ENCODE results near the gene SYT6. TPM values are rescaled to one million over a fixed set of nuclear protein-coding genes. Genes with fewer than 3 reads are reported as not detected.

The SYT6 gene
- total and polyA plus RNA-seq, 2 of the 13 experiments (the other 11 are each of a cell fraction or from before 2014, with no cell fraction given), result not detected

DNA sequence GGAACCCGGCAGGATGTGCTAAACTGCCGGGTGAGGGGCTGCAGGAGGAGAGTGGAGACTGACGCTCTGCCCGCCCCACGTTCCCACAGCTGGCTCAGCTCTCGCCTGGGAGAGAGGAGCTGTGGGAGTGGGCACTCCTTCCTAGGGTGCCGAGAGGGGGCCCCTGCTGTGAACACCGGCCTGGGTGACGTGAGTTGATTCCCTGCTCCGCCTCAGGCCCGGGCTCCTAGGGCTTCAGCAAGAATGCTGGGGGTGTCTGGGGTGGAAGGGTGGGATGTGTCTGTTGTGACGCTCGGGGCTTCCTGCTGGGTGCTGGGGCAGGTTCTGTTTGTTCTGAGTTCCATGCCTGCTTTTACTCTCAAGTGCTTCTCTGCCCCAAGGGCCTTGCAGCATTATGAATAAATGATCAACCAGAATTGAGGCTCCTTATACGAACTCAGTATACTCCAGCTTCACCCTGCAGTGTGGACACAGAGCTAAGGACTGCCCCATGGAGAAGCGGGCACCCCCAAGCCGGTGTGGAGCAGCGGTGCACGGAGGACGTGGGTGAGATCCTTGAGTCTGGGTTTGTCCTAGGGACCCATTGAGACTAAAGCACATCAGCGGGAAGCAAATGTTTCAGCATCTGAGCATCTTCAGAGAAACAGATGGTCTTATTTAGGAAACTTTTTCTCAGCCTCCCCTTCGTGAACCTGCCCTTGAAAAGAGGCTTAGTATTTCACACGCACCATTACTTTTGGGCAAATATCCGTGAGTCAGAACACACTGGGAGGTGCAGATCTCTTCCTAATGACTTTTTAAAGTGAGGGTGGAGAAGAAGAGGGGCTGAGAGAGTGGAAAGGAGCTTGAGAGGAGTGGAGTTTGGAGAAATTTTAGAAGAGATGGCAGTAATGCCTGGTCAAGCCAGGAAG is 41.7 kb downstream of the SYT6 start:
- H3K27me3 ChIP-seq (ENCODE audit: control insufficient read depth in 1 of 2, insufficient read depth in 2 of 2, low read length in 2 of 2), result peaks cover 0 to 22% of the 10 kb centered on the region in 2 experiments; a peak in 2 of 5 replicates
- H3K9me3 ChIP-seq (ENCODE audit: low read length), result no peaks in the 10 kb centered on the region
- intact Hi-C loops (cut with micrococcal nuclease; ENCODE audit: unreplicated experiment), result no loop called here
- no peak overlapping the region for H3K9ac ChIP-seq (ENCODE audit: insufficient read depth, low read depth, low read length)
- no peak overlapping the region for H3K27ac ChIP-seq (ENCODE audit: extremely low read length, insufficient read depth, low read length)
- WGBS (ENCODE audit: low lambda C conversion rate), result 25% methylated on average over 17 of the region's 23 CpGs
- H3K4me2 ChIP-seq (ENCODE audit: low read depth, low read length), result no peak overlapping the region
- ATAC-seq, result no peak
- no peaks in the 10 kb centered on the region for H4K20me1 ChIP-seq (ENCODE audit: insufficient read depth, low read length)
- H2AFZ ChIP-seq (ENCODE audit: low read length), result no peak overlapping the region
- DNase-seq (ENCODE audit: low spot score), result no peak
- no peak for FAIRE-seq
- H3K4me1 ChIP-seq (ENCODE audit: insufficient read depth, low read length), result no peaks in the 10 kb centered on the region
- CTCF ChIA-PET (ENCODE audit: low intra/inter-chr PET ratio, low total read pairs), result no interaction called here
- no peak for TF ChIP-seq ZMYM4 (CRISPR knock-in tag; IDR thresholded peaks at IDR 0.05)
- no TSS peak for BruUV-seq (replicated peaks)
- H3K4me3 ChIP-seq (replicated peaks in 1 of 3; ENCODE audit: insufficient read depth in 1 of 3, low read depth in 2 of 3, low read length in 3 of 3), result no peak overlapping the region
- H3K36me3 ChIP-seq (replicated peaks in 1 of 2; ENCODE audit: control insufficient read depth in 1 of 2, insufficient read depth in 2 of 2, low read length in 2 of 2), result no peaks in the 10 kb centered on the region
- in situ Hi-C loops (cut with HindIII; ENCODE audit: extremely low pct_ligation_motif_present, low pct_unique_long_range_greater_than_20kb), result no loop called here
- H3K79me2 ChIP-seq (ENCODE audit: insufficient read depth, low read length), result no peaks in the 10 kb centered on the region
- POLR2A ChIA-PET, result no interaction called here

DNA sequence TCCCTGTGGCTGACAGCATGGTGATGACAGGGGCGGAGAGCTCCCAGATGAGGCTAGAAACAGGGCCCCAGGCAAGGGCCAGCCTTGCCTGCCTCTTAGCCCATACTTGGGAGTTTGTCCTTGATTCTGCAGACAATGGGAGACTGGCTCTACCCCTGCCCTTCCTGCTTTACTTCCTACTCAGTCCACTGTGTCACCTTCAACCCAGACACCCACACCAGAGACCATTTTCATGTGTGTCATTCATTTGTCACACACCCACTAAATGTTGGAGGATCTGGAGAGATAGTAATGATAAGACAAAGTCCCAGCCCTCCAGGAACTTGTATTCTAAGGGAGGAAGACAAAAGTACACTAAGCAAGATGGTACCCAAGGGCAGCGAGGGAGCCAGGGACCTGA is 43.7 kb downstream of the SYT6 start:
- DNase-seq (ENCODE audit: low spot score), result no peak
- peaks cover 0 to 9% of the 10 kb centered on the region in 2 experiments; a peak in 1 of 5 replicates for H3K27me3 ChIP-seq (ENCODE audit: control insufficient read depth in 1 of 2, insufficient read depth in 2 of 2, low read length in 2 of 2)
- no peaks in the 10 kb centered on the region for H3K36me3 ChIP-seq (replicated peaks in 1 of 2; ENCODE audit: control insufficient read depth in 1 of 2, insufficient read depth in 2 of 2, low read length in 2 of 2)
- FAIRE-seq, result no peak
- TF ChIP-seq TSC22D2 (CRISPR knock-in tag; IDR thresholded peaks at IDR 0.05; ENCODE audit: borderline replicate concordance) (no peak), MED1 (CRISPR knock-in tag; IDR thresholded peaks at IDR 0.05) (no peak), FOXA1 (IDR thresholded peaks at IDR 0.05) (no peak), FOXA1 (CRISPR knock-in tag; IDR thresholded peaks at IDR 0.05) (no peak), ZSCAN21 (CRISPR knock-in tag; IDR thresholded peaks at IDR 0.05; ENCODE audit: borderline replicate concordance) (no peak), ZNF773 (CRISPR knock-in tag; IDR thresholded peaks at IDR 0.05; ENCODE audit: borderline replicate concordance) (no peak), ZSCAN22 (CRISPR knock-in tag; IDR thresholded peaks at IDR 0.05) (no peak)
- TF ChIP-seq, protein P1, sequence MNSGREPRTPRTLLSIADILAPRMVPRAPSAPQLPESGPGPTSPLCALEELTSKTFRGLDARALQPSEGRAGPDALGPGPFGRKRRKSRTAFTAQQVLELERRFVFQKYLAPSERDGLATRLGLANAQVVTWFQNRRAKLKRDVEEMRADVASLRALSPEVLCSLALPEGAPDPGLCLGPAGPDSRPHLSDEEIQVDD (CRISPR knock-in tag; IDR thresholded peaks at IDR 0.05; ENCODE audit: borderline replicate concordance), result no peak
- TF ChIP-seq, protein P2, sequence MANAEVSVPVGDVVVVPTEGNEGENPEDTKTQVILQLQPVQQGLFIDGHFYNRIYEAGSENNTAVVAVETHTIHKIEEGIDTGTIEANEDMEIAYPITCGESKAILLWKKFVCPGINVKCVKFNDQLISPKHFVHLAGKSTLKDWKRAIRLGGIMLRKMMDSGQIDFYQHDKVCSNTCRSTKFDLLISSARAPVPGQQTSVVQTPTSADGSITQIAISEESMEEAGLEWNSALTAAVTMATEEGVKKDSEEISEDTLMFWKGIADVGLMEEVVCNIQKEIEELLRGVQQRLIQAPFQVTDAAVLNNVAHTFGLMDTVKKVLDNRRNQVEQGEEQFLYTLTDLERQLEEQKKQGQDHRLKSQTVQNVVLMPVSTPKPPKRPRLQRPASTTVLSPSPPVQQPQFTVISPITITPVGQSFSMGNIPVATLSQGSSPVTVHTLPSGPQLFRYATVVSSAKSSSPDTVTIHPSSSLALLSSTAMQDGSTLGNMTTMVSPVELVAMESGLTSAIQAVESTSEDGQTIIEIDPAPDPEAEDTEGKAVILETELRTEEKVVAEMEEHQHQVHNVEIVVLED (CRISPR knock-in tag; IDR thresholded peaks at IDR 0.05; ENCODE audit: borderline replicate concordance), result no peak
- TF ChIP-seq, protein P3, sequence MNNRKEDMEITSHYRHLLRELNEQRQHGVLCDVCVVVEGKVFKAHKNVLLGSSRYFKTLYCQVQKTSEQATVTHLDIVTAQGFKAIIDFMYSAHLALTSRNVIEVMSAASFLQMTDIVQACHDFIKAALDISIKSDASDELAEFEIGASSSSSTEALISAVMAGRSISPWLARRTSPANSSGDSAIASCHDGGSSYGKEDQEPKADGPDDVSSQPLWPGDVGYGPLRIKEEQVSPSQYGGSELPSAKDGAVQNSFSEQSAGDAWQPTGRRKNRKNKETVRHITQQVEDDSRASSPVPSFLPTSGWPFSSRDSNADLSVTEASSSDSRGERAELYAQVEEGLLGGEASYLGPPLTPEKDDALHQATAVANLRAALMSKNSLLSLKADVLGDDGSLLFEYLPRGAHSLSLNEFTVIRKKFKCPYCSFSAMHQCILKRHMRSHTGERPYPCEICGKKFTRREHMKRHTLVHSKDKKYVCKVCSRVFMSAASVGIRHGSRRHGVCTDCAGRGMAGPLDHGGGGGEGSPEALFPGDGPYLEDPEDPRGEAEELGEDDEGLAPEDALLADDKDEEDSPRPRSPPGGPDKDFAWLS (CRISPR knock-in tag; IDR thresholded peaks at IDR 0.05; ENCODE audit: borderline replicate concordance), result no peak
- TF ChIP-seq, protein P4, sequence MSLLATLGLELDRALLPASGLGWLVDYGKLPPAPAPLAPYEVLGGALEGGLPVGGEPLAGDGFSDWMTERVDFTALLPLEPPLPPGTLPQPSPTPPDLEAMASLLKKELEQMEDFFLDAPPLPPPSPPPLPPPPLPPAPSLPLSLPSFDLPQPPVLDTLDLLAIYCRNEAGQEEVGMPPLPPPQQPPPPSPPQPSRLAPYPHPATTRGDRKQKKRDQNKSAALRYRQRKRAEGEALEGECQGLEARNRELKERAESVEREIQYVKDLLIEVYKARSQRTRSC (CRISPR knock-in tag; IDR thresholded peaks at IDR 0.05; ENCODE audit: low read depth), result no peak
- ChIA-PET POLR2A (no interaction called here), CTCF (ENCODE audit: low intra/inter-chr PET ratio, low total read pairs) (no interaction called here)
- no peak overlapping the region for H3K4me2 ChIP-seq (ENCODE audit: low read depth, low read length)
- no peak for ATAC-seq
- no TSS peak for BruUV-seq (replicated peaks)
- H3K9me3 ChIP-seq (ENCODE audit: low read length), result no peaks in the 10 kb centered on the region
- H3K9ac ChIP-seq (ENCODE audit: insufficient read depth, low read depth, low read length), result no peak overlapping the region
- intact Hi-C loops (cut with micrococcal nuclease; ENCODE audit: unreplicated experiment), result no loop called here
- no peak overlapping the region for H3K4me3 ChIP-seq (replicated peaks in 1 of 3; ENCODE audit: insufficient read depth in 1 of 3, low read depth in 2 of 3, low read length in 3 of 3)
- H2AFZ ChIP-seq (ENCODE audit: low read length), result no peak overlapping the region
- H3K4me1 ChIP-seq (ENCODE audit: insufficient read depth, low read length), result no peaks in the 10 kb centered on the region
- no peaks in the 10 kb centered on the region for H3K79me2 ChIP-seq (ENCODE audit: insufficient read depth, low read length)
- in situ Hi-C loops (cut with HindIII; ENCODE audit: extremely low pct_ligation_motif_present, low pct_unique_long_range_greater_than_20kb), result no loop called here
- WGBS (ENCODE audit: low lambda C conversion rate), result 5% methylated on average over 1 of the region's 2 CpGs
- H3K27ac ChIP-seq (ENCODE audit: extremely low read length, insufficient read depth, low read length), result no peak overlapping the region
- no peaks in the 10 kb centered on the region for H4K20me1 ChIP-seq (ENCODE audit: insufficient read depth, low read length)

Data from HepG2 (cell line).